ENCODE data around the gene OGDHL.

DNA sequence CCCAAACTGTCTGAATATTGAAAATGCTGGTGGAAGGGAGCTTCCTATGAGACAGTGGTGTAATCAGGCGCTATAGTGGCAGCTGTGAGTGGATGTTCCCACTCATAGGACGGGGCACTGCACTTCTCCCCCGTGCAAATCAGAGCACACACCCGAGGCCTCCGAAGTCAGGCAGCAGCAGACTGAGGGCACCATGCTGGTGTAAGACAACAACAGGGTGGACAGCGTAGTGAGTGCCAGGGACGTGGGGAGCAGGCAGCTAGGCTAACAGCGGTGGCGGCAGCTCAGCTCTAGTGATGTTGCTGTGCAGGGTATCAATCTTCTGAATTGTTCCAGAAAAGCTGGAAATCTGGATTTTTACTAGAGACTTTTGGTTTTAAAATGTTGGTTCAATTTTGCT lies 63.4 kb downstream of the OGDHL start:
- TF ChIP-seq POLR2A (IDR thresholded peaks at IDR 0.05; ENCODE audit: low read length) (no peak), GATA1 (IDR thresholded peaks at IDR 0.05; ENCODE audit: low read depth, low read length) (no peak)
